PFSK-1 (cell line): ENCODE measurements around the gene NDUFS5.

Source experiments
- FOXP2 ChIP-seq: optimal IDR thresholded peaks from 2 replicates; pipeline ENCODE3; 2011; ENCODE audit warnings: borderline replicate concordance, control low read depth, inconsistent platforms; ENCODE audit not compliant: insufficient read depth; ENCODE audit errors: extremely low read length, extremely low read depth
- POLR2AphosphoS5 ChIP-seq: IDR thresholded peaks from 2 replicates; pipeline ENCODE4 v1.6.1; 2012; ENCODE audit warnings: low read depth, mild to moderate bottlenecking, control low read depth, low read length, moderate library complexity
- SIN3A ChIP-seq: IDR thresholded peaks from 2 replicates; pipeline ENCODE4 v1.6.1; 2012; ENCODE audit warnings: mild to moderate bottlenecking, low read length, moderate library complexity, borderline replicate concordance; ENCODE audit not compliant: insufficient read depth
- TAF1 ChIP-seq: IDR thresholded peaks from 2 replicates; pipeline ENCODE4 v1.6.1; 2012; ENCODE audit warnings: low read length, control low read depth, borderline replicate concordance; ENCODE audit not compliant: insufficient read depth
- TF ChIP-seq, protein P1 (sequence below), 2 experiments: IDR thresholded peaks; 2 replicates each; pipeline versions ENCODE4 v1.6.1 to v1.8.0; 2011 to 2012; ENCODE audit warnings: low read depth in 2 of 2, low read length in 2 of 2, control low read depth in 1 of 2, inconsistent platforms in 1 of 2, mild to moderate bottlenecking in 1 of 2, moderate library complexity in 1 of 2; ENCODE audit not compliant: insufficient read depth in 1 of 2

Gene NDUFS5

DNA sequence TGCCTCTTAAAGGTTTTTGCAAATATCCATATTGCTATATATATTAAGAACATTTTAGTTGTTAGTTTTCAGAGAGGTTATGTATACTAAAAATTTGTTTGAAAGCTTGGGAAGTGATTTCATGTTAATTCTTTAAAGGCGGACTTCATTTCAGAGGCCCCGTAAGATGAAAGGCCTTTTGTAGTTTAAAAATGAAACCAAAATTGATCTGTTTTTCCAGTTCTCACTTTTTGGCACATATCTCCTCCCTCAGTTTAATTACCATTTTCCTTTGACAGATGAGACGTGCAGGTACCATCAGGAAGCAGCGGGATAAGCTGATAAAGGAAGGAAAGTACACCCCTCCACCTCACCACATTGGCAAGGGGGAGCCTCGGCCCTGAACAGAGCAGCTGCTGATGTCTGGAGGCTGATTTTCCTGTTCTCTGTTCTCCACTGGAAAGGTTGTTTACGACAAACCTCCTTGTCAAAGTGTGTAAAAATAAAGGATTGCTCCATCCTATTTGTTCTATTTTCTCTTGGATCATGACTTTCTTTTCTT is 8.0 kb downstream of the NDUFS5 start:
- TF ChIP-seq, protein P1, sequence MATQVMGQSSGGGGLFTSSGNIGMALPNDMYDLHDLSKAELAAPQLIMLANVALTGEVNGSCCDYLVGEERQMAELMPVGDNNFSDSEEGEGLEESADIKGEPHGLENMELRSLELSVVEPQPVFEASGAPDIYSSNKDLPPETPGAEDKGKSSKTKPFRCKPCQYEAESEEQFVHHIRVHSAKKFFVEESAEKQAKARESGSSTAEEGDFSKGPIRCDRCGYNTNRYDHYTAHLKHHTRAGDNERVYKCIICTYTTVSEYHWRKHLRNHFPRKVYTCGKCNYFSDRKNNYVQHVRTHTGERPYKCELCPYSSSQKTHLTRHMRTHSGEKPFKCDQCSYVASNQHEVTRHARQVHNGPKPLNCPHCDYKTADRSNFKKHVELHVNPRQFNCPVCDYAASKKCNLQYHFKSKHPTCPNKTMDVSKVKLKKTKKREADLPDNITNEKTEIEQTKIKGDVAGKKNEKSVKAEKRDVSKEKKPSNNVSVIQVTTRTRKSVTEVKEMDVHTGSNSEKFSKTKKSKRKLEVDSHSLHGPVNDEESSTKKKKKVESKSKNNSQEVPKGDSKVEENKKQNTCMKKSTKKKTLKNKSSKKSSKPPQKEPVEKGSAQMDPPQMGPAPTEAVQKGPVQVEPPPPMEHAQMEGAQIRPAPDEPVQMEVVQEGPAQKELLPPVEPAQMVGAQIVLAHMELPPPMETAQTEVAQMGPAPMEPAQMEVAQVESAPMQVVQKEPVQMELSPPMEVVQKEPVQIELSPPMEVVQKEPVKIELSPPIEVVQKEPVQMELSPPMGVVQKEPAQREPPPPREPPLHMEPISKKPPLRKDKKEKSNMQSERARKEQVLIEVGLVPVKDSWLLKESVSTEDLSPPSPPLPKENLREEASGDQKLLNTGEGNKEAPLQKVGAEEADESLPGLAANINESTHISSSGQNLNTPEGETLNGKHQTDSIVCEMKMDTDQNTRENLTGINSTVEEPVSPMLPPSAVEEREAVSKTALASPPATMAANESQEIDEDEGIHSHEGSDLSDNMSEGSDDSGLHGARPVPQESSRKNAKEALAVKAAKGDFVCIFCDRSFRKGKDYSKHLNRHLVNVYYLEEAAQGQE (IDR thresholded peaks at IDR 0.05; ENCODE audit: insufficient read depth in 1 of 2, low read depth in 2 of 2, low read length in 2 of 2): no peak
- no peak for TF ChIP-seq FOXP2
- TF ChIP-seq POLR2AphosphoS5: no peak
- TF ChIP-seq TAF1: no peak
- TF ChIP-seq SIN3A: no peak

DNA sequence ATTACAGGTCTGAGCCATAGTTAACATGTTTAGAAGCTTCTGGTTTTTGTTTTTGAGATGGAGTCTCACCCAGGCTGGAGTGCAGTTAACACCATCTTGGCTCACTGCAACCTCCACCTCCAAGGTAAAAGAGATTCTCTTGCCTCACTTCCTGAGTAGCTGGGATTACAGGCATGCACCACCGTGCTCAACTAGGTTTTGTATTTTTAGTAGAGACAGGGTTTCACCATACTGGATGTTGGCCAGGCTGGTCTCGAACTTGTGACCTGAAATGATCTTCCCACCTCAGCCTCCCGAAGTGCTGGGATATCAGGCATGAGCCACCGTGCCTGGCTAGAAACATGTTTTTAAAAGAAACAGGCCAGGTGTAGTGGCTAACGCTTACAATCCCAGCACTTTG is 10.5 kb downstream of the NDUFS5 start:
- TF ChIP-seq POLR2AphosphoS5: no peak
- TF ChIP-seq TAF1: no peak
- TF ChIP-seq FOXP2: no peak
- TF ChIP-seq, protein P1 (IDR thresholded peaks at IDR 0.05; ENCODE audit: insufficient read depth in 1 of 2, low read depth in 2 of 2, low read length in 2 of 2): no peak
- TF ChIP-seq SIN3A: no peak

DNA sequence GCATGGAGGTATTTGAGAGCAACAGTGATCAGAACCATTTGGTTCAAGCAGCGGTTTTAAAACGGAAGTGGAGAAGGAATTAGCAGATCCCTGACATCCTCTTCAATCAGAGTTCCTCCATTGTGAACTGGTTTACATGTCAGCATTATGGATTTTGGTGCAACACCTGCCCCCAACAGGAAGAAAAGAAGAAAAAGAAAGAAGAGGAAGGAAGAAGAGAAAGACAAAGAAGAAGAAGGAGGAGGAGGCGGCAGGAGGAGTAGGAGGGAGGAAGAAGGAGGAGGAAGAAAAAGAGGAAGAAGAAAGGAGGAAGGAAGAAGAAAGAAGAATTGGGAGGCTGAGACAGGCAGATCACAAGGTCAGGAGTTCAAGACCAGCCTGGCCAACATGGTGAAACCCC is 17.4 kb downstream of the NDUFS5 start:
- TF ChIP-seq, protein P1 (IDR thresholded peaks at IDR 0.05; ENCODE audit: insufficient read depth in 1 of 2, low read depth in 2 of 2, low read length in 2 of 2): no peak

DNA sequence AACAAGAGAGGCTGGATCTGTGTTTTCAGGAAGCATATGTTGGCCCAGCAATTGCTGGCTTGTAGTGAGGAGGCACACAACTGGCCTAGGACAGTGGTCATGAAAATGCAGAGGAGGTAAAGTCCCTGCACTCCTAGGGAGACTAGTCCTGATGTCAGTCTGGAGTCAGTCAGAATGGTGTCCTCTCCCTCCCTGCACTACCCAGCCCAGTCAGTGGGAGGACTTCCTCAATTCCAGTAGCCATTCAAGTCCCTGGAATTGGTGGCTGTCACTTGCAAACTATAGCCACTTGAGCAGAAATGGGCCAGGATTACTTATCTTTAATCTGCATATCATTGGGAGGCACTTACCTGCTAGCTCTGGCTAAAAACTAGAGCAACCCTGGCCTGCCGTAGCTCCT is 18.6 kb downstream of the NDUFS5 start:
- TF ChIP-seq SIN3A: no peak
- TF ChIP-seq POLR2AphosphoS5: no peak
- TF ChIP-seq TAF1: no peak
- TF ChIP-seq FOXP2: no peak
- TF ChIP-seq, protein P1 (IDR thresholded peaks at IDR 0.05; ENCODE audit: insufficient read depth in 1 of 2, low read depth in 2 of 2, low read length in 2 of 2): no peak

DNA sequence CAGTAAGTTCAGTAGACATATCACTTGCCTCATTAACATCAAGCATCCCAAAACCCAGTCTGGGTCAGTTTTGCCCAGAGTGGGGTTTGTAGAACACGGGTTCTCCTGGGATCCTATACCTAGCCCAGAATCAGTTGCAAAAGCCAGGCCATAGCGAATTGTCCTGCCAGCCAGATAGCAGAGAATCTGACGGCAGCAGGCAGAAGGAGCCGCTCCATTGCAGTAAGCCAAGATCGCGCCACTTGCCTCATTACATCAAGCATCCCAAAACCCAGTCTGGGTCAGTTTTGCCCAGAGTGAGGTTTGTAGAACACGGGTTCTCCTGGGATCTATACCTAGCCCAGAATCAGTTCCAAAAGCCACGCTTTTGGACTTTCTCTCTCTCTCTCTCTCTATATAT is 19.1 kb downstream of the NDUFS5 start:
- TF ChIP-seq TAF1: no peak
- no peak for TF ChIP-seq POLR2AphosphoS5
- TF ChIP-seq FOXP2: no peak
- TF ChIP-seq, protein P1 (IDR thresholded peaks at IDR 0.05; ENCODE audit: insufficient read depth in 1 of 2, low read depth in 2 of 2, low read length in 2 of 2): no peak
- no peak for TF ChIP-seq SIN3A
